HG03280 (cell line): ENCODE measurements around the gene TMEM45B.
"Not testable (repeated sequence)": the region's sequence is repeated elsewhere in the genome, so short reads cannot be mapped to it uniquely, and the experiment has no call there.

Experiments used
- ATAC-seq: cut with Tn5 transposase; IDR thresholded peaks from one replicate; pipeline ENCODE4 v1.9.1; 2021; ENCODE audit warnings: mild to moderate bottlenecking, moderate library complexity; ENCODE audit not compliant: unreplicated experiment

The TMEM45B gene

GRCh38 chr11:129815596-129816461 lies at the start of gene TMEM45B:
TMEM45B (plus strand) TSS chr11:129815848; CDS start chr11:129852483, 36,635 bp downstream.
- no peak for ATAC-seq

GRCh38 chr11:129766898-129767604 lies 48.6 kb upstream of the TMEM45B start:
- no peak for ATAC-seq

- no peak for ATAC-seq
Observed at GRCh38 chr11:129767827-129768226, 47.8 kb upstream of the TMEM45B start.

- no peak for ATAC-seq
Observed at GRCh38 chr11:129768356-129768755, 47.3 kb upstream of the TMEM45B start.

- no peak for ATAC-seq
Observed at GRCh38 chr11:129769059-129769458, 46.6 kb upstream of the TMEM45B start.

GRCh38 chr11:129770993-129771392 lies 44.7 kb upstream of the TMEM45B start:
- no peak for ATAC-seq

GRCh38 chr11:129771456-129771855 lies 44.2 kb upstream of the TMEM45B start:
- not testable (repeated sequence) for ATAC-seq

GRCh38 chr11:129778877-129779276 lies 36.8 kb upstream of the TMEM45B start:
- no peak for ATAC-seq

- no peak for ATAC-seq
Observed at GRCh38 chr11:129779342-129779741, 36.3 kb upstream of the TMEM45B start.

GRCh38 chr11:129785383-129786111 lies 30.1 kb upstream of the TMEM45B start:
- no peak for ATAC-seq

GRCh38 chr11:129786112-129786416 lies 29.6 kb upstream of the TMEM45B start:
- ATAC-seq = not testable (repeated sequence)

GRCh38 chr11:129787532-129788155 lies 28.0 kb upstream of the TMEM45B start:
- no peak for ATAC-seq

- no peak for ATAC-seq
Observed at GRCh38 chr11:129788278-129788677, 27.4 kb upstream of the TMEM45B start.

GRCh38 chr11:129790106-129790505 lies 25.5 kb upstream of the TMEM45B start:
- no peak for ATAC-seq

- ATAC-seq = no peak
Observed at GRCh38 chr11:129791515-129791914, 24.1 kb upstream of the TMEM45B start.

GRCh38 chr11:129792663-129793062 lies 23.0 kb upstream of the TMEM45B start:
- no peak for ATAC-seq

GRCh38 chr11:129795089-129795488 lies 20.6 kb upstream of the TMEM45B start:
- ATAC-seq = no peak

- no peak for ATAC-seq
Observed at GRCh38 chr11:129798212-129798611, 17.4 kb upstream of the TMEM45B start.

GRCh38 chr11:129800162-129800561 lies 15.5 kb upstream of the TMEM45B start:
- ATAC-seq = not testable (repeated sequence)

GRCh38 chr11:129800655-129801054 lies 15.0 kb upstream of the TMEM45B start:
- no peak for ATAC-seq

- no peak for ATAC-seq
Observed at GRCh38 chr11:129803533-129803932, 12.1 kb upstream of the TMEM45B start.
